Vagina (tissue), 2 donors: ENCODE measurements around the gene PLXDC1. TPM values are rescaled to one million over a fixed set of nuclear protein-coding genes. Genes with fewer than 3 reads are reported as not detected.

Experiments used
- DNase-seq, 2 donors: peaks; one replicate each; pipeline ENCODE4 v3.0.0-alpha.2; 2017; ENCODE audit errors: extremely low spot score in 2 of 2
- H3K27ac ChIP-seq: fragments of 200-600 bp; sonication (generic); one replicate; pipeline ENCODE4 v1.5.1; 2019
- H3K27me3 ChIP-seq: fragments of 200-600 bp; sonication (generic); one replicate; pipeline ENCODE4 v1.5.1; 2019
- H3K36me3 ChIP-seq, 2 donors: fragments of 200-600 bp; sonication (generic); one replicate each; pipeline ENCODE4 v1.5.1; 2017 to 2019
- H3K4me1 ChIP-seq: fragments of 200-600 bp; sonication (generic); one replicate; pipeline ENCODE4 v1.5.1; 2019
- H3K4me3 ChIP-seq, 2 donors: fragments of 200-600 bp; sonication (generic); 1 replicate in 1 of 2; 2 replicates in 1 of 2; pipeline ENCODE4 v1.5.1; 2016 to 2019
- H3K9me3 ChIP-seq: fragments of 200-600 bp; sonication (generic); one replicate; pipeline ENCODE4 v1.5.1; 2019
- POLR2A ChIP-seq, 2 donors: fragments of 450-650 bp; IDR thresholded peaks; one replicate each; pipeline ENCODE4 v1.6.1; 2017; ENCODE audit warnings: antibody characterized with exemption in 2 of 2, mild to moderate bottlenecking in 2 of 2, moderate library complexity in 2 of 2
- POLR2AphosphoS5 ChIP-seq, 2 donors: sonication (generic); formaldehyde crosslinking; IDR thresholded peaks; one replicate each; pipeline ENCODE4 v1.9.0; 2017; ENCODE audit warnings: antibody characterized with exemption in 2 of 2, mild to moderate bottlenecking in 2 of 2, low read depth in 1 of 2; ENCODE audit not compliant: insufficient read depth in 1 of 2
- intact Hi-C: fragments of 100-400 bp; cut with DNase I; formaldehyde crosslinking; loops from one replicate; pipeline ENCODE4 v1.15.1; 2023
- total RNA-seq: library from RNA; depleted of rRNA; stranded (reverse); fragments of >200 nt; gene quantifications from one replicate; pipeline ENCODE4 v1.2.3, GENCODE V29; 2016
- TF ChIP-seq, protein P1 (sequence below), 3 experiments: fragments of 450-650 bp in 2 of 3; fragments of 200-600 bp in 1 of 3; sonication (generic) in 1 of 3; IDR thresholded peaks; one replicate each; pipeline ENCODE4 v1.5.1; 2017 to 2019; ENCODE audit warnings: antibody characterized with exemption in 3 of 3, mild to moderate bottlenecking in 2 of 3, moderate library complexity in 2 of 3

PLXDC1 gene
- total RNA-seq, 1 donor from 2014 or later = 6.6 TPM

DNA sequence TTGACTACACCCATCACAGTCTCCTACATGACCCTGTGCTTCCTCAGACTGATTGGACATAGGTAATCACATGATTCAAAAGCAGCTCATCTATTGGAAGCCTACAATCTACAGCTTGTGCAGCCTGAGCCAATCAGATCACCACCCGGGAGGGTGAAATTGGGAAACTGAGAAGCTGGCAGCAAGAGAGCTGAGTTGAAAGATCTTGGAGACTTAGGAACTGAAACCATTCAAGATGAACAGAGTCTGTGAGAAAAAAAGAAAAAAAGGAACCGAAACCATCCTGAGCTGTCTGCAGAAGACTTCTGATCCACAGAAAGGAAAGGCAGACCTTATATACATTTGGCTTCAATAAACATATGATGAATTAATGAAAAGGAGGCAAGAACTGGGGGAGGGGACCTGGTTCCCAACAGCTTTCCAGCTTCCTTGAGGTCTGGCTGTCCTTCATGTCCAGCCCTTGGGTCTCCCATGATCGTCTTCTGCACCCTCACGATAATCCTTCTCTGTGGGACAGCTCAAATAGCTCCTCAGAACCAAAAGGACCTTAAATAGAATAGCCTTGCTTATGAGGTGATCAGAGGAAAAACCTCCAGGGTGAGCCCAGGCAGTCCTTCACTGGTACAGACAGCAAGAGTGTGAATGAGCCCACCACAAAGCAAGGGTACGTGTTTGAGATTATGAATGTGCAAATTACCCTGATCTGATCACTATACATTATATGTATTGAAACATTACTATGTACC lies 32.6 kb downstream of the PLXDC1 start:
- no peak for TF ChIP-seq POLR2AphosphoS5 (IDR thresholded peaks at IDR 0.05; ENCODE audit: insufficient read depth in 1 of 2, low read depth in 1 of 2)
- TF ChIP-seq POLR2A (IDR thresholded peaks at IDR 0.05) = no peak
- TF ChIP-seq, protein P1, sequence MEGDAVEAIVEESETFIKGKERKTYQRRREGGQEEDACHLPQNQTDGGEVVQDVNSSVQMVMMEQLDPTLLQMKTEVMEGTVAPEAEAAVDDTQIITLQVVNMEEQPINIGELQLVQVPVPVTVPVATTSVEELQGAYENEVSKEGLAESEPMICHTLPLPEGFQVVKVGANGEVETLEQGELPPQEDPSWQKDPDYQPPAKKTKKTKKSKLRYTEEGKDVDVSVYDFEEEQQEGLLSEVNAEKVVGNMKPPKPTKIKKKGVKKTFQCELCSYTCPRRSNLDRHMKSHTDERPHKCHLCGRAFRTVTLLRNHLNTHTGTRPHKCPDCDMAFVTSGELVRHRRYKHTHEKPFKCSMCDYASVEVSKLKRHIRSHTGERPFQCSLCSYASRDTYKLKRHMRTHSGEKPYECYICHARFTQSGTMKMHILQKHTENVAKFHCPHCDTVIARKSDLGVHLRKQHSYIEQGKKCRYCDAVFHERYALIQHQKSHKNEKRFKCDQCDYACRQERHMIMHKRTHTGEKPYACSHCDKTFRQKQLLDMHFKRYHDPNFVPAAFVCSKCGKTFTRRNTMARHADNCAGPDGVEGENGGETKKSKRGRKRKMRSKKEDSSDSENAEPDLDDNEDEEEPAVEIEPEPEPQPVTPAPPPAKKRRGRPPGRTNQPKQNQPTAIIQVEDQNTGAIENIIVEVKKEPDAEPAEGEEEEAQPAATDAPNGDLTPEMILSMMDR (IDR thresholded peaks at IDR 0.05) = no peak
- Histone ChIP-seq H3K9me3 (no peaks in the 10 kb centered on the region), H3K4me3 (no peak overlapping the region), H3K36me3 (no peaks in the 10 kb centered on the region), H3K4me1 (peaks cover 13% of the 10 kb centered on the region), H3K27ac (no peak overlapping the region), H3K27me3 (no peaks in the 10 kb centered on the region)
- intact Hi-C loops = no loop called here
- no peak for DNase-seq

GRCh38 chr17:39116224-39116623 lies 35.2 kb downstream of the PLXDC1 start:
- Histone ChIP-seq H3K27ac (no peak overlapping the region), H3K9me3 (no peaks in the 10 kb centered on the region), H3K27me3 (no peaks in the 10 kb centered on the region), H3K4me1 (peaks cover 13% of the 10 kb centered on the region), H3K4me3 (no peak overlapping the region), H3K36me3 (no peaks in the 10 kb centered on the region)
- TF ChIP-seq, protein P1 (IDR thresholded peaks at IDR 0.05) = no peak
- no peak for TF ChIP-seq POLR2A (IDR thresholded peaks at IDR 0.05)
- TF ChIP-seq POLR2AphosphoS5 (IDR thresholded peaks at IDR 0.05; ENCODE audit: insufficient read depth in 1 of 2, low read depth in 1 of 2) = no peak
- intact Hi-C loops = no loop called here
- DNase-seq = no peak

GRCh38 chr17:39115135-39115534 lies 36.3 kb downstream of the PLXDC1 start:
- peak overlapping the region; percentile 43 for H3K27ac ChIP-seq
- H3K27me3 ChIP-seq = no peaks in the 10 kb centered on the region
- no peak for DNase-seq
- intact Hi-C loops = no loop called here
- peaks cover 13% of the 10 kb centered on the region for H3K4me1 ChIP-seq
- no peaks in the 10 kb centered on the region for H3K9me3 ChIP-seq
- TF ChIP-seq POLR2A (IDR thresholded peaks at IDR 0.05) = no peak
- TF ChIP-seq POLR2AphosphoS5 (IDR thresholded peaks at IDR 0.05; ENCODE audit: insufficient read depth in 1 of 2, low read depth in 1 of 2) = no peak
- TF ChIP-seq, protein P1 (IDR thresholded peaks at IDR 0.05) = no peak
- no peaks in the 10 kb centered on the region for H3K36me3 ChIP-seq
- H3K4me3 ChIP-seq = no peak overlapping the region

GRCh38 chr17:39114723-39115122 lies 36.7 kb downstream of the PLXDC1 start:
- Histone ChIP-seq H3K4me3 (no peak overlapping the region), H3K4me1 (peaks cover 13% of the 10 kb centered on the region), H3K36me3 (no peaks in the 10 kb centered on the region), H3K9me3 (no peaks in the 10 kb centered on the region), H3K27ac (peak overlapping the region; percentile 43), H3K27me3 (no peaks in the 10 kb centered on the region)
- DNase-seq = no peak
- intact Hi-C loops = no loop called here
- TF ChIP-seq POLR2AphosphoS5 (IDR thresholded peaks at IDR 0.05; ENCODE audit: insufficient read depth in 1 of 2, low read depth in 1 of 2) (no peak), POLR2A (IDR thresholded peaks at IDR 0.05) (no peak)
- TF ChIP-seq, protein P1 (IDR thresholded peaks at IDR 0.05) = no peak

- Histone ChIP-seq H3K27ac (no peak overlapping the region), H3K36me3 (no peaks in the 10 kb centered on the region), H3K27me3 (no peaks in the 10 kb centered on the region), H3K4me1 (peaks cover 13% of the 10 kb centered on the region), H3K4me3 (no peak overlapping the region), H3K9me3 (no peaks in the 10 kb centered on the region)
- no peak for DNase-seq
- intact Hi-C loops = no loop called here
- TF ChIP-seq, protein P1 (IDR thresholded peaks at IDR 0.05) = no peak
- TF ChIP-seq POLR2AphosphoS5 (IDR thresholded peaks at IDR 0.05; ENCODE audit: insufficient read depth in 1 of 2, low read depth in 1 of 2) = no peak
- no peak for TF ChIP-seq POLR2A (IDR thresholded peaks at IDR 0.05)
These were observed 37.6 kb downstream of the PLXDC1 start for GRCh38 chr17:39113871-39114270.
